ENCODE data around the gene CSNK2A3. TPM values are rescaled to one million over a fixed set of nuclear protein-coding genes. Genes with fewer than 3 reads are reported as not detected.

The CSNK2A3 gene
- polyA plus RNA-seq, 1 donor (not counting 4 experiments of a cell fraction or from before 2014, with no cell fraction given): 2.6 TPM

GRCh38 chr11:11370962-11371303 is 17.9 kb upstream of the CSNK2A3 start:
- no peak overlapping the region for H3K27ac ChIP-seq (ENCODE audit: control insufficient read depth, insufficient read depth, low read length)
- no peak overlapping the region for H3K4me2 ChIP-seq (ENCODE audit: control insufficient read depth, extremely low read depth, insufficient read depth, low read depth, low read length)
- no peaks in the 10 kb centered on the region for H3K4me1 ChIP-seq (ENCODE audit: control insufficient read depth, extremely low read depth, insufficient read depth, low read length)
- H3K9me3 ChIP-seq (ENCODE audit: control insufficient read depth, low read depth, low read length): no peaks in the 10 kb centered on the region
- H3K79me2 ChIP-seq (ENCODE audit: control insufficient read depth, insufficient read depth, low read length): no peaks in the 10 kb centered on the region
- FAIRE-seq: no peak
- dilution Hi-C loops (cut with MboI; ENCODE audit: extremely low pct_ligation_motif_present, low sequenced_read_pairs): no loop called here
- TF ChIP-seq EZH2 (IDR thresholded peaks at IDR 0.05; ENCODE audit: low read length) (no peak), CTCF (optimal IDR thresholded peaks at IDR 0.05 in 1 of 3, IDR thresholded peaks at IDR 0.05 in 1 of 3, conservative IDR thresholded peaks at IDR 0.05 in 1 of 3; ENCODE audit: extremely low read depth in 1 of 3, insufficient read depth in 2 of 3, low read length in 3 of 3) (no peak)
- no peaks in the 10 kb centered on the region for H3K27me3 ChIP-seq (ENCODE audit: control insufficient read depth, extremely low read depth, insufficient read depth, low read length)
- peaks cover 12 to 15% of the 10 kb centered on the region in 2 experiments for H3K36me3 ChIP-seq (ENCODE audit: control insufficient read depth in 2 of 2, extremely low read depth in 1 of 2, insufficient read depth in 2 of 2, low read length in 2 of 2)
- H3K9ac ChIP-seq (ENCODE audit: control insufficient read depth, extremely low read depth, insufficient read depth, low read length): no peak overlapping the region
- no peak overlapping the region for H2AFZ ChIP-seq (ENCODE audit: control insufficient read depth, low read length)
- no peaks in the 10 kb centered on the region for H3K9me1 ChIP-seq (ENCODE audit: control insufficient read depth, extremely low read depth, insufficient read depth, low read length)
- H4K20me1 ChIP-seq (ENCODE audit: control insufficient read depth, extremely low read depth, insufficient read depth, low read length): no peaks in the 10 kb centered on the region
- H3K4me3 ChIP-seq (ENCODE audit: control insufficient read depth in 2 of 3, extremely low read depth in 1 of 3, insufficient read depth in 2 of 3, low read depth in 1 of 3, low read length in 3 of 3): no peak overlapping the region
- no peak for DNase-seq (ENCODE audit: low read depth, low spot score)

- no peaks in the 10 kb centered on the region for H3K27me3 ChIP-seq (ENCODE audit: control insufficient read depth, extremely low read depth, insufficient read depth, low read length)
Observed at GRCh38 chr11:11370255-11370961, 17.4 kb upstream of the CSNK2A3 start.

More at GRCh38 chr11:11370255-11370961, 17.4 kb upstream of the CSNK2A3 start:
- FAIRE-seq: no peak
- Histone ChIP-seq H2AFZ (ENCODE audit: control insufficient read depth, low read length) (no peak overlapping the region), H3K79me2 (ENCODE audit: control insufficient read depth, insufficient read depth, low read length) (no peaks in the 10 kb centered on the region), H3K36me3 (ENCODE audit: control insufficient read depth in 2 of 2, extremely low read depth in 1 of 2, insufficient read depth in 2 of 2, low read length in 2 of 2) (peaks cover 12 to 13% of the 10 kb centered on the region in 2 experiments), H3K9me1 (ENCODE audit: control insufficient read depth, extremely low read depth, insufficient read depth, low read length) (no peaks in the 10 kb centered on the region), H3K4me1 (ENCODE audit: control insufficient read depth, extremely low read depth, insufficient read depth, low read length) (no peaks in the 10 kb centered on the region), H4K20me1 (ENCODE audit: control insufficient read depth, extremely low read depth, insufficient read depth, low read length) (no peaks in the 10 kb centered on the region), H3K9me3 (ENCODE audit: control insufficient read depth, low read depth, low read length) (no peaks in the 10 kb centered on the region), H3K4me3 (ENCODE audit: control insufficient read depth in 2 of 3, extremely low read depth in 1 of 3, insufficient read depth in 2 of 3, low read depth in 1 of 3, low read length in 3 of 3) (no peak overlapping the region), H3K9ac (ENCODE audit: control insufficient read depth, extremely low read depth, insufficient read depth, low read length) (no peak overlapping the region), H3K4me2 (ENCODE audit: control insufficient read depth, extremely low read depth, insufficient read depth, low read depth, low read length) (no peak overlapping the region), H3K27ac (ENCODE audit: control insufficient read depth, insufficient read depth, low read length) (no peak overlapping the region)
- dilution Hi-C loops (cut with MboI; ENCODE audit: extremely low pct_ligation_motif_present, low sequenced_read_pairs): no loop called here
- TF ChIP-seq CTCF (optimal IDR thresholded peaks at IDR 0.05 in 1 of 3, IDR thresholded peaks at IDR 0.05 in 1 of 3, conservative IDR thresholded peaks at IDR 0.05 in 1 of 3; ENCODE audit: extremely low read depth in 1 of 3, insufficient read depth in 2 of 3, low read length in 3 of 3) (no peak), EZH2 (IDR thresholded peaks at IDR 0.05; ENCODE audit: low read length) (no peak)
- no peak for DNase-seq (ENCODE audit: low read depth, low spot score)

Measured in keratinocyte (primary cell).